Endothelial cell of umbilical vein (primary cell): ENCODE measurements around the gene FARP1. TPM values are rescaled to one million over a fixed set of nuclear protein-coding genes. Genes with fewer than 3 reads are reported as not detected.

Experiments used
- BruUV-seq: library from RNA; stranded (reverse); fragments of 400-500 nt; replicated peaks from 2 replicates; lab custom pipeline; 2021; lab: Mats Ljungman, UMichigan
- CTCF ChIA-PET: fragments of 300-600, 350-600 bp; sonication (Branson Sonifier 250); formaldehyde crosslinking; loops from one replicate; lab custom pipeline; 2021; ENCODE audit warnings: antibody characterized with exemption, inconsistent platforms; lab: Charles Lee
- POLR2A ChIA-PET: fragments of 300-600, 350-600 bp; sonication (Branson Sonifier 250); formaldehyde crosslinking; loops from one replicate; lab custom pipeline; 2021; ENCODE audit warnings: antibody characterized with exemption, inconsistent platforms; lab: Charles Lee
- DNase-seq: peaks from one replicate; pipeline ENCODE4 v3.0.0-alpha.2; 2011; ENCODE audit warnings: low read depth, low spot score
- FAIRE-seq: peaks from 2 replicates; lab custom pipeline; 2011; peaks lifted over from hg19 to GRCh38; lab: Jason Lieb, UNC
- H2AFZ ChIP-seq: 2 replicates; pipeline ENCODE4 v1.6.0; 2012; ENCODE audit warnings: low read depth, low read length, control low read depth, inconsistent platforms
- H3K27ac ChIP-seq: 2 replicates; pipeline ENCODE4 v1.5.1; 2011; ENCODE audit warnings: low read depth, mild to moderate bottlenecking, control low read depth, low read length, moderate library complexity; ENCODE audit not compliant: insufficient read depth
- H3K27me3 ChIP-seq, 2 experiments: 2 replicates each; pipeline versions ENCODE4 v1.6.0 to v1.6.1; 2011; ENCODE audit warnings: low read length in 2 of 2, mixed read lengths in 1 of 2; ENCODE audit not compliant: control insufficient read depth in 2 of 2, insufficient read depth in 2 of 2
- H3K36me3 ChIP-seq, 2 experiments: 2 replicates in 1 of 2; 3 replicates in 1 of 2; pipeline ENCODE4 v1.5.1; 2011; ENCODE audit warnings: low read length in 2 of 2, mild to moderate bottlenecking in 1 of 2, moderate library complexity in 1 of 2; ENCODE audit not compliant: control insufficient read depth in 2 of 2, insufficient read depth in 2 of 2; ENCODE audit errors: extremely low read depth in 1 of 2
- H3K4me1 ChIP-seq: 3 replicates; pipeline ENCODE4 v1.5.1; 2011; ENCODE audit warnings: mild to moderate bottlenecking, low read length; ENCODE audit not compliant: control insufficient read depth, insufficient read depth; ENCODE audit errors: extremely low read depth
- H3K4me2 ChIP-seq: 2 replicates; pipeline ENCODE4 v1.6.1; 2011; ENCODE audit warnings: low read length, control low read depth, mixed read lengths; ENCODE audit not compliant: insufficient read depth
- H3K4me3 ChIP-seq, 3 experiments: fragments of 200-600 bp in 1 of 3; sonication (generic), shearing (Covaris generic) in 1 of 3; replicated peaks in 1 of 3; 2 replicates each; pipeline ENCODE4 v1.5.1; 2011 to 2016; ENCODE audit warnings: control low read depth in 3 of 3, low read length in 3 of 3, mild to moderate bottlenecking in 2 of 3, inconsistent platforms in 1 of 3, low read depth in 1 of 3, moderate library complexity in 1 of 3; ENCODE audit not compliant: insufficient read depth in 1 of 3
- H3K79me2 ChIP-seq: 2 replicates; pipeline ENCODE4 v1.6.0; 2012; ENCODE audit warnings: low read length, inconsistent platforms; ENCODE audit not compliant: control insufficient read depth, insufficient read depth
- H3K9ac ChIP-seq: replicated peaks from 2 replicates; pipeline ENCODE3; 2011; ENCODE audit warnings: low read length, control low read depth; ENCODE audit not compliant: insufficient read depth; ENCODE audit errors: extremely low read depth
- H3K9me1 ChIP-seq: replicated peaks from 3 replicates; pipeline ENCODE4 v1.6.0; 2011; ENCODE audit warnings: mild to moderate bottlenecking, low read length; ENCODE audit not compliant: control insufficient read depth, insufficient read depth; ENCODE audit errors: extremely low read depth
- H3K9me3 ChIP-seq: replicated peaks from 2 replicates; pipeline ENCODE4 v1.5.1; 2012; ENCODE audit warnings: low read length, inconsistent platforms; ENCODE audit not compliant: control insufficient read depth, insufficient read depth
- H4K20me1 ChIP-seq: replicated peaks from 2 replicates; pipeline ENCODE3; 2011; ENCODE audit warnings: mild to moderate bottlenecking, low read length; ENCODE audit not compliant: control insufficient read depth, insufficient read depth; ENCODE audit errors: extremely low read depth
- EZH2 ChIP-seq: IDR thresholded peaks from 2 replicates; pipeline ENCODE4 v1.6.1; 2012; ENCODE audit warnings: borderline replicate concordance, low read depth, mild to moderate bottlenecking, moderate library complexity, low read length, inconsistent platforms; ENCODE audit not compliant: severe bottlenecking
- FOS ChIP-seq: IDR thresholded peaks from 2 replicates; pipeline ENCODE4 v1.6.1; 2011; ENCODE audit warnings: mild to moderate bottlenecking, low read length, moderate library complexity, borderline replicate concordance; ENCODE audit not compliant: insufficient read depth
- GATA2 ChIP-seq: IDR thresholded peaks from 2 replicates; pipeline ENCODE4 v1.7.0; 2011; ENCODE audit warnings: low read depth, mild to moderate bottlenecking, moderate library complexity, mixed read lengths, low read length; ENCODE audit not compliant: insufficient read length, insufficient read depth
- JUN ChIP-seq: IDR thresholded peaks from 2 replicates; pipeline ENCODE4 v1.6.1; 2011; ENCODE audit warnings: borderline replicate concordance, low read depth; ENCODE audit not compliant: insufficient read length, insufficient read depth
- MYC ChIP-seq: IDR thresholded peaks from one replicate; pipeline ENCODE4 v1.6.1; 2011; ENCODE audit warnings: mild to moderate bottlenecking, low read depth, low read length
- POLR2A ChIP-seq: IDR thresholded peaks from 2 replicates; pipeline ENCODE4 v1.6.1; 2012; ENCODE audit warnings: low read depth, mild to moderate bottlenecking, control low read depth, low read length
- POLR2AphosphoS5 ChIP-seq: IDR thresholded peaks from 2 replicates; pipeline ENCODE4 v1.6.1; 2012; ENCODE audit warnings: low read depth, mild to moderate bottlenecking, control low read depth, low read length, moderate library complexity; ENCODE audit not compliant: insufficient read depth
- dilution Hi-C: fragments of 300-500 bp; cut with MboI; formaldehyde crosslinking; loops from one replicate; pipeline ENCODE4 v1.15.0; 2019; ENCODE audit warnings: low sequenced_read_pairs; ENCODE audit not compliant: extremely low pct_ligation_motif_present
- intact Hi-C: fragments of 100-400 bp; cut with micrococcal nuclease; formaldehyde crosslinking; loops from one replicate; pipeline ENCODE4 v1.10.0; 2022
- polyA plus RNA-seq, 4 experiments: library from polyadenylated mRNA; depleted of rRNA in 3 of 4; stranded (reverse) in 3 of 4; unstranded in 1 of 4; fragments of >200 nt; gene quantifications; 2 replicates each; pipeline versions ENCODE4 v1.2.1 to v1.2.3, GENCODE V29; 2011 to 2012; ENCODE audit warnings: missing spikeins in 1 of 4
- total RNA-seq: library from RNA; stranded (reverse); gene quantifications from 2 replicates; pipeline ENCODE4 v1.2.3, GENCODE V29; 2021
- TF ChIP-seq, protein P1 (sequence below): IDR thresholded peaks from 2 replicates; pipeline ENCODE4 v1.6.1; 2011; ENCODE audit not compliant: insufficient read depth, insufficient read length
- TF ChIP-seq, protein P2 (sequence below), 2 donors: IDR thresholded peaks; 1 replicate in 1 of 2; 2 replicates in 1 of 2; pipeline ENCODE4 v1.5.1; 2011; ENCODE audit warnings: low read length in 2 of 2, mild to moderate bottlenecking in 2 of 2, moderate library complexity in 2 of 2, control low read depth in 1 of 2, inconsistent platforms in 1 of 2, low read depth in 1 of 2; ENCODE audit not compliant: insufficient read depth in 1 of 2; ENCODE audit errors: extremely low read depth in 1 of 2

The FARP1 gene
- total and polyA plus RNA-seq, 2 donors (not counting 3 experiments of a cell fraction or from before 2014, with no cell fraction given) = 19.0 to 77.7 TPM

DNA sequence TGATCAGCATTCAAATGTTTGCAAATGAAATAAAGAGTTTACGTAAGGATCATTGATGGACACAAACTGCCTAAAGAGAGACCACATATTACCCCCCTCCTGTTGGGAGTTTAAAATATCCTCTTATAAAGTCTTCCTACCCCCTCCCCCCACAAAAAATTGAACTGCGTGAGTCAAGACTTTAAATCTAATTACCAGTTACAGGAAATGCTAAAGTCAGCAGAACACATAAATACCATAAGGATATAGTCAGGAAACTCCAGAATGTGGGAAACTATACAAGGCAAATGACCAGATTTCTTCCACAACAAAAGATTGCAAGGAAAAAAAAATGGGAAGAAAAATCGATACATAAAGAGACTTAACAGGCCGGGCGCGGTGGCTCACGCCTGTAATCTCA is 44.4 kb upstream of the FARP1 start:
- H3K27ac ChIP-seq = no peak overlapping the region
- H3K4me3 ChIP-seq = no peak overlapping the region
- no peak overlapping the region for H3K9ac ChIP-seq
- dilution Hi-C loops = no loop called here
- ChIA-PET POLR2A (no interaction called here), CTCF (no interaction called here)
- BruUV-seq = no TSS peak
- H3K9me1 ChIP-seq = no peaks in the 10 kb centered on the region
- FAIRE-seq = no peak
- H2AFZ ChIP-seq = no peak overlapping the region
- no peaks in the 10 kb centered on the region for H4K20me1 ChIP-seq
- H3K9me3 ChIP-seq = no peaks in the 10 kb centered on the region
- H3K79me2 ChIP-seq = no peaks in the 10 kb centered on the region
- intact Hi-C loops = no loop called here
- TF ChIP-seq GATA2 (no peak), FOS (no peak)
- H3K27me3 ChIP-seq = no peaks in the 10 kb centered on the region
- H3K4me1 ChIP-seq = no peaks in the 10 kb centered on the region
- no peak for DNase-seq
- no peak overlapping the region for H3K4me2 ChIP-seq
- no peaks in the 10 kb centered on the region for H3K36me3 ChIP-seq

DNA sequence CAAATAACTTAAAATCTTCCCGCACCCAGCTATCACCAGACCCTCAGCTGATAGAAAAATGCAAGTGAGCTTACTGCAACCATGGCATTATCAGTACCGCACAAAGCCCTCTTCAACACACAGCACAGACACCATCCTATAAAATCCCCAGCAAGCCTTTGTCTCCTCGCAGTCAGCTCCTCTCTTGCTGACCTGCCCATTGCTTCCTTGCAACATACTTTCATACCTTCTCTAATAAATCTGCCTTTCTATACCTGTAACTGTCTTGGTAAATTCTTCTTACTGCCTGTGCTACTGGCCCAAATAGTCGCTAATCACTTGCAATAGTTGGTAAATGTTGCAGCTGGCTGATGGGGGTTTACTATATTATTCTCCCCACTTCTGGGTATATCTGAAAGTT is 43.3 kb upstream of the FARP1 start:
- BruUV-seq = no TSS peak
- Histone ChIP-seq H2AFZ (no peak overlapping the region), H3K4me2 (no peak overlapping the region), H3K27me3 (peaks cover 3% of the 10 kb centered on the region in 2 experiments), H4K20me1 (no peaks in the 10 kb centered on the region), H3K9ac (no peak overlapping the region), H3K36me3 (no peaks in the 10 kb centered on the region), H3K4me3 (no peak overlapping the region), H3K79me2 (no peaks in the 10 kb centered on the region), H3K27ac (no peak overlapping the region), H3K9me1 (no peaks in the 10 kb centered on the region), H3K4me1 (no peaks in the 10 kb centered on the region), H3K9me3 (no peaks in the 10 kb centered on the region)
- ChIA-PET POLR2A (no interaction called here), CTCF (no interaction called here)
- intact Hi-C loops (no loop called here), dilution Hi-C loops (no loop called here)
- DNase-seq (no peak), FAIRE-seq (no peak)
- TF ChIP-seq FOS (no peak), POLR2A (no peak), MYC (no peak), GATA2 (no peak), POLR2AphosphoS5 (no peak), JUN (no peak), EZH2 (no peak)
- TF ChIP-seq, protein P1, sequence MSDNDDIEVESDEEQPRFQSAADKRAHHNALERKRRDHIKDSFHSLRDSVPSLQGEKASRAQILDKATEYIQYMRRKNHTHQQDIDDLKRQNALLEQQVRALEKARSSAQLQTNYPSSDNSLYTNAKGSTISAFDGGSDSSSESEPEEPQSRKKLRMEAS = no peak
- TF ChIP-seq, protein P2, sequence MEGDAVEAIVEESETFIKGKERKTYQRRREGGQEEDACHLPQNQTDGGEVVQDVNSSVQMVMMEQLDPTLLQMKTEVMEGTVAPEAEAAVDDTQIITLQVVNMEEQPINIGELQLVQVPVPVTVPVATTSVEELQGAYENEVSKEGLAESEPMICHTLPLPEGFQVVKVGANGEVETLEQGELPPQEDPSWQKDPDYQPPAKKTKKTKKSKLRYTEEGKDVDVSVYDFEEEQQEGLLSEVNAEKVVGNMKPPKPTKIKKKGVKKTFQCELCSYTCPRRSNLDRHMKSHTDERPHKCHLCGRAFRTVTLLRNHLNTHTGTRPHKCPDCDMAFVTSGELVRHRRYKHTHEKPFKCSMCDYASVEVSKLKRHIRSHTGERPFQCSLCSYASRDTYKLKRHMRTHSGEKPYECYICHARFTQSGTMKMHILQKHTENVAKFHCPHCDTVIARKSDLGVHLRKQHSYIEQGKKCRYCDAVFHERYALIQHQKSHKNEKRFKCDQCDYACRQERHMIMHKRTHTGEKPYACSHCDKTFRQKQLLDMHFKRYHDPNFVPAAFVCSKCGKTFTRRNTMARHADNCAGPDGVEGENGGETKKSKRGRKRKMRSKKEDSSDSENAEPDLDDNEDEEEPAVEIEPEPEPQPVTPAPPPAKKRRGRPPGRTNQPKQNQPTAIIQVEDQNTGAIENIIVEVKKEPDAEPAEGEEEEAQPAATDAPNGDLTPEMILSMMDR (IDR thresholded peaks at IDR 0.05; ENCODE audit: extremely low read depth in 1 of 2, insufficient read depth in 1 of 2, low read depth in 1 of 2, low read length in 2 of 2) = no peak
